SW 1271 (cell line): ENCODE measurements around the gene CCDC102B.
A peak's percentile ranks its signal among the peaks of the same experiment; 100 is the strongest.
"Not testable (repeated sequence)": the region's sequence is repeated elsewhere in the genome, so short reads cannot be mapped to it uniquely, and the experiment has no call there.

Experiments
- DNase-seq, 2 experiments: peaks; one replicate each; lab custom pipeline; 2025; lab: John Stamatoyannopoulos, UW

Gene CCDC102B

GRCh38 chr18:68830256-68831045 lies 32.6 kb downstream of the CCDC102B start:
- no peak for DNase-seq

- no peak for DNase-seq
Measured at GRCh38 chr18:68833756-68834155, 35.9 kb downstream of the CCDC102B start.

DNA sequence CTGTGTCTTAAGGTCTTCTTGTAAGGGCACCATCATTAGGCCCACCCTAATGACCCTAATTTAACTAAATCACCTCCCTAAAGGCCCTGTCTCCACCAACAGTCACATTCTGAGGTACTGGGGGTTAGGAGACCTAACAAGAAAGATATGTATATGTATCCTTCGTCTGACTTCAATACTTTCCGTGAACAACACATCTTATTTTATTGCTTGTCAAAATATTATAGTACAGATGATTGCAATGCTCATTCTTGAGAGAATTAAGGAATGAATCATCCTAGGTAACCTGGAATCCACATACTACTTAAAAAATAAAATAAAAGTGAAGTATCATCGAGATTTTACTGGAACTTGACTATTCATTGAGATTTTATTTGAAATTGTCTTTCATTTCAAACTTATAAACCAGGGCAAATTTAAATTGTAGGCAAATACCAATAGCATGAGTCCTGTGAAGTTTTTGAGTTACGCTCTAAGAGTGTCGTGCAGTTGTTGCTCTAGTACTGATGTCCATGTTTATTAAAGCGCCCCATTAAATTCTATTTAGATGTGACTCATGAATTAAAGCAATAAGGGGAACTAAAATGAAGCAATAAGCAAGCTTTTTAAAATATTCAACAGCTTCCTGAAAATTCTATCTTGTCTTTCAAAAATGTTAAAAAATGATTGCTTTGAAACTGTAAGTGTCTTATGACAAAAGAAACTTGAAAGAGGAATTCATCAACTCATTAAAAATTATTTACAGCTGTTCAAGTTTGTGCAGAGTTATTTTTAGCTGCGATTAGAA lies 40.0 kb downstream of the CCDC102B start:
- DNase-seq: no peak

- no peak for DNase-seq
Measured at GRCh38 chr18:68839701-68840100, 41.8 kb downstream of the CCDC102B start.

- DNase-seq: peak; percentile 6 to 60
Measured at GRCh38 chr18:68840554-68841263, 42.8 kb downstream of the CCDC102B start.

DNA sequence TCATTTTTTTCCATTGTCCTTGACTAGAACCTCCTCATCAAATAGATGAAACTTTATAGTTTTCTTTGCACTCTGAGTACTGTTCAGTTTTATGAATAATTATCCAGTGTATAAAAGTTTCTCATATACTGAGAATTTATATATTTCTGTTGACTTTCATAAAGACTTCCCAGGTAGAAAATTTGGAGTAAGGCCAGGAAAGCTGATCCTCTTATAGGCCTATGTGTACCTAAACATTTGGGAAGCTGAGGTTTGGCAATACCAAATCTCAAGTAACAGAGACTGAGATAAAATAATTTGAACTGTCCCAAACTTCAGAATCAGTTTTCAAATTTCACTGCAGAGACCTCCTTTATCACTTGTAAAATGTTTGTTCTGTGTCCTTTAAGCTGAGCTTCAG lies 43.4 kb downstream of the CCDC102B start:
- DNase-seq: peak in 1 of 2 experiments; percentile 47

- no peak for DNase-seq
Measured at GRCh38 chr18:68842951-68843350, 45.1 kb downstream of the CCDC102B start.

- DNase-seq: no peak
Measured at GRCh38 chr18:68843473-68844089, 45.7 kb downstream of the CCDC102B start.

DNA sequence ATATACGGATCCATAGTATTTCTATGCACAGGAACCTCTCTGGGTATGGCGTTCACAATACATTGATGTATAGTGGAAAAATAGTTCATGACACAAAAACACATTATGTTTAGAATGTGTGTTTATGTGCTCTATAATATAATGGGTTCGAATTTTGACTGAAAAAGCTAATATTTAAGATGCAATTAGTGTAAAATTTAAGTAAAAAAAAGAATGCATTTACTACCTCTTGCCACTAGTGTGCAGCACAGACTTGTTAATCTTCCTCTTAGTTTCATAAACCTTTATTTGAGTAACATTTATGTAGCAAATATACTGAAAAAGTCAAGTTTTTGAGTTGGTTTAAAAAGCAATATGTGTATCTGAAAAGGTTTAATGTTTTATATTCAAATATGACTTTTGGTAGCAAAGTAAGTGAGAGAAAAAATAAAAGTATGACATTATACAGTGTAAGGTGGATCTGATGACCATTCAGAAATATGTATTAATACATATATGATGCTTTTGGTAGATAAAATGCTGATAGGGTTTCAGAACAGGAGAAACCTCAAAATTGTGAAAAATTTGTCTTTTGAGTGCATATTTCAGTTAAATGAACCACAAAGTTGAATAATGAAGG lies 49.4 kb downstream of the CCDC102B start:
- DNase-seq: peak in 1 of 2 experiments; percentile 27

GRCh38 chr18:68848242-68848641 lies 50.4 kb downstream of the CCDC102B start:
- no peak for DNase-seq

GRCh38 chr18:68854786-68855391 lies 57.0 kb downstream of the CCDC102B start:
- DNase-seq: no peak

DNA sequence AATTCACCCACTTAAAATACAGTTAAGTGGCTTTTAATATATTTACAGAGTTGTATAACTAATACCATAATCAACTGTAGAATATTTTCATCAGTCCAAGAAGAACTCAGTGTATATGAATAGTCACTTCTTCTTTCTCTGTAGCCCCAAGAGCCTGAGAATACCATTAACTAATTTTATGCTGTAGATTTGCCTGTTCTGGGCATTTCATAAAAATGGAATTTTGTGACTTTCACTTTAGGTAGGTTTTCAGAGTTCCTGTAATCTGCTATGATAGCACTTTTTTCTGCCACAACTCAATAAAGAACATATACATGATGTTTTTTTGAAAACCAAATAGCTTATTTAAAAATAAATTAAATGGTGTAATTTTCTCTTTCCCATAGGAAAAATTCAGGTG lies 57.6 kb downstream of the CCDC102B start:
- DNase-seq: no peak

GRCh38 chr18:68861365-68861764 lies 63.5 kb downstream of the CCDC102B start:
- DNase-seq: no peak

GRCh38 chr18:68865021-68865420 lies 67.1 kb downstream of the CCDC102B start:
- DNase-seq: no peak

- DNase-seq: no peak
Measured at GRCh38 chr18:68865503-68865902, 67.6 kb downstream of the CCDC102B start.

DNA sequence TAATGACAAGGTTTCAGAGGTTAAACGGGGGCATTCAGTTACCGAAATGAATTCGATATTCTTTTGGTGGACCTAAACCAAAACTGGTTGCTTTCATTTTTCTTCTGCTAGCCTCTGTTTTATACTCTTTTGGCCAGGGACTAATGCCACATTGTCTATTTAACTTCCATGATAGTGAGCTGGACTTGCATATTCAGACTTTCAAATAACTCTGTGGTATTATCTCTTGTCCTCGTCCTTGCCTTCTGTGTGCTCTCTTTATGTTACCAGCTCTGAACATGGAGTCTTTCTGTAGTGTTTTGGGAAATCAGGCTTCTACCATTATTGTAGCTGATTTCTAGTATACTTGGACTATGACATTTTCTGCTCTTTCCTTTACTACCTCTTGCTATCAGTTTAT lies 75.1 kb downstream of the CCDC102B start:
- no peak for DNase-seq

- no peak for DNase-seq
Measured at GRCh38 chr18:68874361-68874760, 76.5 kb downstream of the CCDC102B start.

DNA sequence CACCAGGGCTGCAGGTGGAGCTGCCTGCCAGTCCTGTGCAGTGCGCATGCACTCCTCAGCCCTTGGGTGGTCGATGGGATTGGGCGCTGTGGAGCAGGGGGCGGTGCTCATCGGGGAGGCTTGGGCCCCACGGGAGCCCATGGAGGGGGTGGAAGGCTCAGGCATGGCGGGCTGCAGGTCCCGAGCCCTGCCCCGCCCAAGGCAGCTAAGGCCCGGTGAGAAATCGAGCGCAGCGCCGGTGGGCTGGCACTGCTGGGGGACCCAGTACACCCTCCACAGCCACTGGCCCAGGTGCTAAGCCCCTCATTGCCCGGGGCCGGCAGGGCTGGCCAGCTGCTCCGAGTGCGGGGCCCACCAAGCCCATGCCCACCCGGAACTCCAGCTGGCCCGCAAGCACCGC lies 82.1 kb downstream of the CCDC102B start:
- not testable (repeated sequence) for DNase-seq

DNA sequence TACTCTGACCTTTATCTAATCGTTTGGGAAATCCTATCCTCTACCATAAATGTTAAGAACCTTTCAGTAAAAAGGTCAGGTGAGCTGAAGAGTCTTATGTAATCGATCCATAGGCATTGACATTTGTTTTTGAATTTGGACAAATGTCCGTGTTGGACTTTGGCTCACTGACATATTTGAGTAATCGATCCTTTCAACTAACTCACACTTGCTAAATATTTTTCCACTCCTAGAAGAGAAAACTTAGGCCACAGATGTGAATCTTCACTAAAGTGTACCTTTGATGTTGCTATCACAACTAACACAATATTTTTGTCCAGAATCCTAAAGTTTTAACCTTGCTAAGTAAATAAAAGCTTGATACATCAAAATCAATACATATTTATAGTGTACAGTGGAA lies 89.5 kb downstream of the CCDC102B start:
- DNase-seq: no peak

GRCh38 chr18:68893354-68893753 lies 95.5 kb downstream of the CCDC102B start:
- no peak for DNase-seq

DNA sequence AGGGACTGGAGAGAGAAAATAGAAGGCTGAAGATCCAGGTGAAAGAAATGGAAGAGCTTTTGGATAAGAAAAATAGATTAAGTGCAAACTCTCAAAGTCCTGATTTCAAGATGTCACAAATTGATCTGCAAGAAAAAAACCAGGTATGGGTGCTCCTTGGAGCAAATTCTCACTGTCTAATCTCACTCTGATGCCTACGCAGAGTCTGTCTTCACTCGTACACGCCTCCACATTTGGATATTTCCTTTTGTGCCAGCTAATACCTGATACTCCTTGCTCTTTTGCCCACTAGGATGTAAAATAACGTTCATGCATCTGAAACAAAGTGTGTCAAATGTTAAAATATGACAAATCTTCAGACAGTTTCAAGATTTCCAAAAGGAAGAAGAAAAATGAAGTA lies 99.4 kb downstream of the CCDC102B start:
- no peak for DNase-seq
